ENCODE measurements around the gene TMEM204. TPM values are rescaled to one million over a fixed set of nuclear protein-coding genes. Genes with fewer than 3 reads are reported as not detected.
A peak's percentile ranks its signal among the peaks of the same experiment; 100 is the strongest.

TMEM204 gene
- total and polyA plus RNA-seq, 8 donors, result 2.7 to 45.8 (median 17.5) TPM

DNA sequence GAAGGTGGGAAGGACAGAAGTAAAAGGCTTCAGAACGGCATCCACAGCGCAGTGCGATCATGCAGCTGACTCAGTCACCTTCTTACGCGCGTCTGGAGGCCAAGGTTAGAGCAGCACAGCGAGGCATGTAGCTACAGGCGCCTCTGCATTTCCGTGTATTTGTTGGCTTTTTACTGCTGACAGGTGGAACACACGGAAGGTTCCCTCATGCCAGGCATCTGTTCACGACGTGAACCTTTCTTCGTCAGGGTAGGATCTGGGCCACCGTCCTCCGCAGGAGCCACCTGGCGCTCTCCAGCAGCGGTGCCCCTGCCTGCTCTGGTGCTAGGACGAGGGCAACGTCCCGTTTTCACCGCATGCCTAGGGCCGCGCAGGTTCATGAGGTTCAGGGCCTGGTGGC, 15.3 kb downstream of the TMEM204 start:
- Histone ChIP-seq H3K36me3 (peaks cover 3 to 71% (median 51%) of the 10 kb centered on the region in 4 donors), H3K4me3 (no peak overlapping the region), H3K27me3 (no peaks in the 10 kb centered on the region), H3K9me3 (no peaks in the 10 kb centered on the region), H3K4me1 (peaks cover 32 to 67% (median 52%) of the 10 kb centered on the region in 4 donors), H3K27ac (peak overlapping the region in 4 of 5 donors; percentile 25 to 88 (median 57))
- intact Hi-C loops (cut with DNase I; ENCODE audit: low total_unique reads), result no loop called here
- no peak for DNase-seq
- 84 to 91% (median 91%) methylated on average over 17 to 23 of the region's 23 CpGs for WGBS, 5 donors
- no peak for TF ChIP-seq POLR2A (IDR thresholded peaks at IDR 0.05)
- TF ChIP-seq, protein P1, sequence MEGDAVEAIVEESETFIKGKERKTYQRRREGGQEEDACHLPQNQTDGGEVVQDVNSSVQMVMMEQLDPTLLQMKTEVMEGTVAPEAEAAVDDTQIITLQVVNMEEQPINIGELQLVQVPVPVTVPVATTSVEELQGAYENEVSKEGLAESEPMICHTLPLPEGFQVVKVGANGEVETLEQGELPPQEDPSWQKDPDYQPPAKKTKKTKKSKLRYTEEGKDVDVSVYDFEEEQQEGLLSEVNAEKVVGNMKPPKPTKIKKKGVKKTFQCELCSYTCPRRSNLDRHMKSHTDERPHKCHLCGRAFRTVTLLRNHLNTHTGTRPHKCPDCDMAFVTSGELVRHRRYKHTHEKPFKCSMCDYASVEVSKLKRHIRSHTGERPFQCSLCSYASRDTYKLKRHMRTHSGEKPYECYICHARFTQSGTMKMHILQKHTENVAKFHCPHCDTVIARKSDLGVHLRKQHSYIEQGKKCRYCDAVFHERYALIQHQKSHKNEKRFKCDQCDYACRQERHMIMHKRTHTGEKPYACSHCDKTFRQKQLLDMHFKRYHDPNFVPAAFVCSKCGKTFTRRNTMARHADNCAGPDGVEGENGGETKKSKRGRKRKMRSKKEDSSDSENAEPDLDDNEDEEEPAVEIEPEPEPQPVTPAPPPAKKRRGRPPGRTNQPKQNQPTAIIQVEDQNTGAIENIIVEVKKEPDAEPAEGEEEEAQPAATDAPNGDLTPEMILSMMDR (IDR thresholded peaks at IDR 0.05), result no peak

DNA sequence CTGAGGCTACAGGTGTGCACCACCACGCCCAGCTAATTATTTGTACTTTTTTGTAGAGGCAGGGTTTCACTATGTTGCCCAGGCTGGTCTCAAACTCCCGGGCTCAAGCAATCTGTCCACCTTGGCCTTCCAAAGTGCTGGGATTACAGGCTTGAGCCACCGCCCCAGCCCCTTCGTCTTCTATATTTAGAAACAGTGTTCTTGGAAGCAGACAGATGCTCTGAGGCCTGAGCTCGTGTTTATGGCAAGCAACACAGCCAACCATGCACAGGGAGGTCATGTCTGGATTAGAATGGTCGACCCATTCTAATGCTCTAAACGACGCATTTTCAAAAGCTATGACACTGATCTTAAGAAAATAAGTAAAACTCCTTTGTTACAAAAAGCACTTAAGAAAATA, 16.6 kb downstream of the TMEM204 start:
- H3K4me1 ChIP-seq, result peaks cover 22 to 58% (median 45%) of the 10 kb centered on the region in 4 donors
- H3K4me3 ChIP-seq, result no peak overlapping the region
- intact Hi-C loops (cut with DNase I; ENCODE audit: low total_unique reads), result no loop called here
- no peak for DNase-seq
- no peak for TF ChIP-seq POLR2A (IDR thresholded peaks at IDR 0.05)
- no peak for TF ChIP-seq POLR2AphosphoS5 (IDR thresholded peaks at IDR 0.05)
- TF ChIP-seq, protein P1 (IDR thresholded peaks at IDR 0.05), result no peak
- TF ChIP-seq EP300 (IDR thresholded peaks at IDR 0.05), result no peak
- 63 to 80% (median 78%) methylated on average over 8 of the region's 8 CpGs for WGBS, 5 donors
- no peaks in the 10 kb centered on the region for H3K27me3 ChIP-seq
- peak overlapping the region in 4 of 5 donors; percentile 18 to 88 (median 66) for H3K27ac ChIP-seq
- H3K36me3 ChIP-seq, result peaks cover 8 to 84% (median 64%) of the 10 kb centered on the region in 4 donors
- H3K9me3 ChIP-seq, result no peaks in the 10 kb centered on the region

DNA sequence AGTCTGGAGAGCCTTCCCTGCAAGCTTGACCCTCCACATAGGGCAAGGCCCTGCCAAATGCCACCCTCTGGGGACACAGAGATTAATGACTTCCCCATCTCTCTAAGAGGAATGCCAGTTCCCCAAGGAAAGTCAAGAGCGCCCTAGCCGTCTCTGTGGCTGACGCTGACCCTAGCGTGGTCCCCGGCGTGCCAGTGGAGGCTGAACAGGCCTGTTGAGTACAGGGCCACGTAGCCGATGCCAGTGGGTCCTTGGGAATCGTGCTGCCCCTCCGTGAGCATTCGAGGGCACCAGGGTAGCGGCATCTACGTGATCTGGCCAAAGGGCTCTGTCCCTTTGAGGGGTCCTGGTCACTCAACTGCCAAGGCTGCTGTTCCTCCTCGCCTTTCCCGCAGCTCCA, 17.2 kb downstream of the TMEM204 start:
- no peak overlapping the region for H3K4me3 ChIP-seq
- DNase-seq, result no peak
- peaks cover 18 to 52% (median 38%) of the 10 kb centered on the region in 4 donors for H3K4me1 ChIP-seq
- TF ChIP-seq EP300 (IDR thresholded peaks at IDR 0.05) (no peak), POLR2A (IDR thresholded peaks at IDR 0.05) (no peak), POLR2AphosphoS5 (IDR thresholded peaks at IDR 0.05) (no peak)
- TF ChIP-seq, protein P1 (IDR thresholded peaks at IDR 0.05), result no peak
- H3K36me3 ChIP-seq, result peaks cover 9 to 90% (median 70%) of the 10 kb centered on the region in 4 donors
- WGBS, 5 donors, result 87 to 99% (median 93%) methylated on average over 14 to 15 of the region's 15 CpGs
- H3K9me3 ChIP-seq, result no peaks in the 10 kb centered on the region
- H3K27me3 ChIP-seq, result no peaks in the 10 kb centered on the region
- H3K27ac ChIP-seq, result peak overlapping the region in 4 of 5 donors; percentile 18 to 88 (median 50)
- intact Hi-C loops (cut with DNase I; ENCODE audit: low total_unique reads), result no loop called here

DNA sequence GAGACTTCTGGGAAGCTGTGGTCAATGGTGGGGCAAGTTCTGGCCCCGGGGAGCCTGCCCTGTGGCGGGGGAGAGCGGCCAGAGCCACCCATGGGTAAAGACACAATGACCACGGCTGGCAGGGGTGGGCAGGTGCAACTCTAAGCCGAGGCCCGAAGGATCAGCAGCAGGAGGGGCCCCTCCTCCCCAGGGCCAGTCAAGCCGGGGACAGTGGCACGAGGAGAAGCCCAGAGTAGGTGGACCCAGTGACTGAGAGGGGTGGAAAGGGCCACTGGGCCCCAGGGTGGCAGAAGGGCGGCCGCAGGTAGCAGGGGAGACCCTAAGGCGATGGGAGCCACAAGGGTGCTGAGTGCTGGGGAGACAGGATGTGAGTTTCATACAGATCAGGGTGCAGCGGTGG, 17.7 kb downstream of the TMEM204 start:
- Histone ChIP-seq H3K27ac (peak overlapping the region in 4 of 5 donors; percentile 8 to 88 (median 36)), H3K36me3 (peaks cover 13 to 90% (median 73%) of the 10 kb centered on the region in 4 donors)

More for the DNA sequence above, 17.7 kb downstream of the TMEM204 start:
- Histone ChIP-seq H3K4me3 (no peak overlapping the region), H3K4me1 (peaks cover 13 to 47% (median 34%) of the 10 kb centered on the region in 4 donors), H3K27me3 (no peaks in the 10 kb centered on the region), H3K9me3 (no peaks in the 10 kb centered on the region)
- intact Hi-C loops (cut with DNase I; ENCODE audit: low total_unique reads), result no loop called here
- DNase-seq, result no peak
- TF ChIP-seq, protein P1 (IDR thresholded peaks at IDR 0.05), result no peak
- no peak for TF ChIP-seq POLR2A (IDR thresholded peaks at IDR 0.05)
- no peak for TF ChIP-seq POLR2AphosphoS5 (IDR thresholded peaks at IDR 0.05)
- no peak for TF ChIP-seq EP300 (IDR thresholded peaks at IDR 0.05)
- 88 to 99% (median 92%) methylated on average over 10 to 12 of the region's 12 CpGs for WGBS, 5 donors
